ENCODE data around the gene C4BPB.

C4BPB gene

GRCh38 chr1:207101720-207102119 lies 13.1 kb downstream of the C4BPB start:
- no peak for TF ChIP-seq CTCF (IDR thresholded peaks at IDR 0.05; ENCODE audit: low read depth, low read length)
- no peaks in the 10 kb centered on the region for H3K4me1 ChIP-seq
- peaks cover 67% of the 10 kb centered on the region for H3K27me3 ChIP-seq
- no peaks in the 10 kb centered on the region for H3K36me3 ChIP-seq
- no peaks in the 10 kb centered on the region for H3K9me3 ChIP-seq
- no peak for DNase-seq
- no peak overlapping the region for H3K4me3 ChIP-seq (ENCODE audit: low read depth, low read length)

GRCh38 chr1:207102146-207102545 lies 13.5 kb downstream of the C4BPB start:
- Histone ChIP-seq H3K36me3 (no peaks in the 10 kb centered on the region), H3K4me1 (no peaks in the 10 kb centered on the region), H3K27me3 (peaks cover 71% of the 10 kb centered on the region), H3K4me3 (ENCODE audit: low read depth, low read length) (no peak overlapping the region), H3K9me3 (no peaks in the 10 kb centered on the region)
- no peak for TF ChIP-seq CTCF (IDR thresholded peaks at IDR 0.05; ENCODE audit: low read depth, low read length)
- DNase-seq: no peak

GRCh38 chr1:207102659-207103058 lies 14.0 kb downstream of the C4BPB start:
- Histone ChIP-seq H3K27me3 (peaks cover 77% of the 10 kb centered on the region), H3K4me3 (ENCODE audit: low read depth, low read length) (no peak overlapping the region), H3K36me3 (no peaks in the 10 kb centered on the region), H3K4me1 (no peaks in the 10 kb centered on the region), H3K9me3 (no peaks in the 10 kb centered on the region)
- no peak for TF ChIP-seq CTCF (IDR thresholded peaks at IDR 0.05; ENCODE audit: low read depth, low read length)
- DNase-seq: no peak

DNA sequence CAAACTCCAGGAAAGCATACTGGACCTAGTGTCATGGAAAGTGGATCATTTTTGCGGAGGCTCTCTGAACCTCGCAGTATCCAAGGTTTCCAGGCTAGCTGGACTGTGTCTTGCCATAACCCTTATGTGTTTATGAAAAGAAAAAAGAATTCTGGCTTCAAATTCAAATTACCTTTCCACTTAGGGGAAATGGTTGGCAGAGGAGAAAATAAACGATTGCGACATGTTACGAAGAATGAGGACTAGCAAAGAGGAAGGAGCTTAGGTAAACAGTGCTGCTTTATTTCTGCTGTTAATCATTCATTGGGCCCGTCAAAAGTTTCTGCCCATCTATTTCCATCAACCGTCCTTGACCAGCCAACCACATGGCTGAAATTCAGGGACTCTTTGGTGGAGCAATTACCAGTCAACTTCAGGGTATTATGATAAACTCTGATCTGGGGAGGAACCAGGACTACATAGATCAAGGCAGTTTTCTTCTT lies 15.3 kb downstream of the C4BPB start, which contains the start of gene C4BPA:
Gene C4BPA, plus strand, starts transcription at position 342 of the 482 bp plus-strand sequence. CDS start 8,793 bp downstream, outside the sequence.
- H3K4me1 ChIP-seq: no peaks in the 10 kb centered on the region
- no peak for TF ChIP-seq CTCF (IDR thresholded peaks at IDR 0.05; ENCODE audit: low read depth, low read length)
- no peak for DNase-seq

GRCh38 chr1:207109004-207109403 lies 20.3 kb downstream of the C4BPB start:
- DNase-seq: no peak

More for the DNA sequence above, 15.3 kb downstream of the C4BPB start, which contains the start of gene C4BPA:
- no peaks in the 10 kb centered on the region for H3K9me3 ChIP-seq
- H3K4me3 ChIP-seq (ENCODE audit: low read depth, low read length): no peak within 1 kb of the TSS
- no peaks in the 10 kb centered on the region for H3K36me3 ChIP-seq
- peaks cover 79% of the 10 kb centered on the region for H3K27me3 ChIP-seq

More at GRCh38 chr1:207109004-207109403, 20.3 kb downstream of the C4BPB start:
- Histone ChIP-seq H3K4me3 (ENCODE audit: low read depth, low read length) (no peak overlapping the region), H3K9me3 (no peaks in the 10 kb centered on the region), H3K36me3 (no peaks in the 10 kb centered on the region), H3K27me3 (peaks cover 41% of the 10 kb centered on the region), H3K4me1 (no peaks in the 10 kb centered on the region)
- no peak for TF ChIP-seq CTCF (IDR thresholded peaks at IDR 0.05; ENCODE audit: low read depth, low read length)
